Subcutaneous abdominal adipose tissue (tissue), 5 donors: Measurements from ENCODE around the gene ATXN7L1.

Source experiments
- H3K27ac ChIP-seq: one replicate; pipeline ENCODE4 v1.7.0; 2013; ENCODE audit warnings: low read depth, mild to moderate bottlenecking, inconsistent platforms, low read length, moderate library complexity
- H3K27me3 ChIP-seq, 5 donors: one replicate each; pipeline ENCODE4 v1.7.0; 2013; ENCODE audit warnings: low read length in 5 of 5, inconsistent platforms in 1 of 5; ENCODE audit not compliant: control insufficient read depth in 5 of 5, insufficient read depth in 4 of 5
- H3K36me3 ChIP-seq, 5 donors: one replicate each; pipeline ENCODE4 v1.7.0; 2013; ENCODE audit warnings: low read length in 5 of 5; ENCODE audit not compliant: control insufficient read depth in 5 of 5, insufficient read depth in 5 of 5
- H3K4me1 ChIP-seq, 5 donors: one replicate each; pipeline ENCODE4 v1.7.0; 2013; ENCODE audit warnings: low read length in 5 of 5, mild to moderate bottlenecking in 3 of 5, moderate library complexity in 1 of 5; ENCODE audit not compliant: control insufficient read depth in 5 of 5, insufficient read depth in 5 of 5
- H3K4me3 ChIP-seq, 5 donors: one replicate each; pipeline ENCODE4 v1.7.0; 2013; ENCODE audit warnings: low read length in 5 of 5, low read depth in 1 of 5
- H3K9ac ChIP-seq, 5 donors: one replicate each; pipeline ENCODE4 v1.7.0; 2013; ENCODE audit warnings: low read length in 5 of 5, mild to moderate bottlenecking in 4 of 5, moderate library complexity in 3 of 5
- H3K9me3 ChIP-seq, 5 donors: one replicate each; pipeline ENCODE4 v1.7.0; 2013; ENCODE audit warnings: low read length in 5 of 5; ENCODE audit not compliant: control insufficient read depth in 5 of 5
- donor health status: healthy.
- donor health status: healthy.
- donor health status: healthy.
- donor health status: healthy.
- donor health status: healthy.

The ATXN7L1 gene

GRCh38 chr7:105644937-105645336, 231.5 kb downstream of the ATXN7L1 start:
- H3K4me1 ChIP-seq, result peaks cover 0 to 10% (median 0%) of the 10 kb centered on the region in 5 donors

DNA sequence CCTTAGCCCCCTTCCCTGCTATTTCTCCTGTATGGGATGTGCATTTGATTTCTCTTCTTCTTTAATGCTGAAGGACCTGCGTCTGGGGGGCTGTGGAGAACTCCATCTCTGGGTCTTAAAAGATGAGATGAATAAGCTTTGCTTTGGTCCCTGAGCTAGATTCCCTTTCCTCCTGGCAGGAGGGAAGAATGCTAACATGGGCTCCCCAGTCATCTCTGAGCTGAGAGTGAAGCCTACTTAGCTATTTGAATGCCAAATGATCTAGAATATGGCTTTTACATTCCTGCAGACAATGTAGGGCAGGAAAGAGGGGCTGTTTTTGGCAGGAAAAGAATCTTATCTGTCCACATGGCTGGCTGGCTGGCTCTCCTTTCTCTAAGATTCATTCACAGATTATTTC, 232.5 kb downstream of the ATXN7L1 start:
- Histone ChIP-seq H3K9ac (no peak overlapping the region), H3K36me3 (peaks cover 0 to 47% (median 31%) of the 10 kb centered on the region in 5 donors), H3K27ac (no peak overlapping the region), H3K4me3 (no peak overlapping the region), H3K9me3 (no peaks in the 10 kb centered on the region), H3K27me3 (no peaks in the 10 kb centered on the region), H3K4me1 (peaks cover 0 to 8% (median 0%) of the 10 kb centered on the region in 5 donors)

More at GRCh38 chr7:105644937-105645336, 231.5 kb downstream of the ATXN7L1 start:
- peaks cover 0 to 39% (median 25%) of the 10 kb centered on the region in 5 donors for H3K36me3 ChIP-seq
- no peaks in the 10 kb centered on the region for H3K9me3 ChIP-seq
- H3K9ac ChIP-seq, result no peak overlapping the region
- no peak overlapping the region for H3K27ac ChIP-seq
- no peak overlapping the region for H3K4me3 ChIP-seq
- H3K27me3 ChIP-seq, result no peaks in the 10 kb centered on the region

GRCh38 chr7:105643384-105643783, 233.0 kb downstream of the ATXN7L1 start:
- H3K27ac ChIP-seq, result no peak overlapping the region
- H3K4me3 ChIP-seq, result no peak overlapping the region
- peaks cover 0 to 3% (median 0%) of the 10 kb centered on the region in 5 donors for H3K4me1 ChIP-seq
- no peaks in the 10 kb centered on the region for H3K27me3 ChIP-seq
- no peaks in the 10 kb centered on the region for H3K9me3 ChIP-seq
- H3K9ac ChIP-seq, result no peak overlapping the region
- peaks cover 0 to 52% (median 36%) of the 10 kb centered on the region in 5 donors for H3K36me3 ChIP-seq

GRCh38 chr7:105642264-105642663, 234.1 kb downstream of the ATXN7L1 start:
- Histone ChIP-seq H3K4me3 (no peak overlapping the region), H3K27me3 (no peaks in the 10 kb centered on the region), H3K9me3 (no peaks in the 10 kb centered on the region), H3K36me3 (peaks cover 4 to 63% (median 47%) of the 10 kb centered on the region in 5 donors), H3K27ac (no peak overlapping the region), H3K4me1 (no peaks in the 10 kb centered on the region), H3K9ac (no peak overlapping the region)

GRCh38 chr7:105640956-105641810, 235.2 kb downstream of the ATXN7L1 start:
- Histone ChIP-seq H3K4me1 (no peaks in the 10 kb centered on the region), H3K27ac (no peak overlapping the region), H3K9ac (no peak overlapping the region), H3K4me3 (no peak overlapping the region), H3K9me3 (no peaks in the 10 kb centered on the region), H3K36me3 (peaks cover 8 to 74% (median 56%) of the 10 kb centered on the region in 5 donors), H3K27me3 (no peaks in the 10 kb centered on the region)

- Histone ChIP-seq H3K4me1 (no peaks in the 10 kb centered on the region), H3K9me3 (no peaks in the 10 kb centered on the region), H3K27ac (no peak overlapping the region), H3K27me3 (no peaks in the 10 kb centered on the region), H3K36me3 (peaks cover 14 to 86% (median 65%) of the 10 kb centered on the region in 5 donors), H3K9ac (no peak overlapping the region), H3K4me3 (no peak overlapping the region)
These were observed 236.5 kb downstream of the ATXN7L1 start for GRCh38 chr7:105639667-105640493.

DNA sequence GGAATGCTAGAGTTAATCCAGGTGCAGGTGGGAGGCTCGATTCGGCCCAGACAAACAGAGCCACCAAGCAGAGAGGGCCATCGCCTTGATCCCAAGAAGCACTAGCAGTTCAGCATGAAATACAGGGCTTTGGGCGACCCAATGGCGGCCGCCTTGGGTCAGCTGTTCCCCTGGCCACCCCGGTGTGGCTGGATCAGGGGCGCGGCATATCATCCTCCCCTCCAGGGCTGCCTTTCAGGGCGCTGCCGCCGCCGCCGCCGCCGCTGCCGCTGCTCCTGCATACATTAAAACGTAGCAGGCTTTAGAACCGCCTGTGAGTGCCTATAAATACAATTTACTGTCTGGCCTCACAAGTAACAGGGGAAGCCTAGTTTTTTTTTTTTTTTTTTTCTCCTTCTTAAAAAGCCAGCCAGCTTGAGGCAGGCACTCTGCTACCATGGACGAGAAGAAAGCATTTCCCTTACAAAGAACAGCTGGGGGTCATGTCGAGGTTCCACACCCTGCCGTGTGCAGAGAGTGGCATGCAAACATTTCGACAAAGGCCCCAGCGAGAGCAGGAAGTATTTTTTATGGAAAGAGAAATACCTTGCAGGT, 237.4 kb downstream of the ATXN7L1 start:
- no peak overlapping the region for H3K9ac ChIP-seq
- H3K4me1 ChIP-seq, result no peaks in the 10 kb centered on the region
- peaks cover 14 to 87% (median 70%) of the 10 kb centered on the region in 5 donors for H3K36me3 ChIP-seq
- H3K9me3 ChIP-seq, result no peaks in the 10 kb centered on the region
- H3K27ac ChIP-seq, result no peak overlapping the region
- no peaks in the 10 kb centered on the region for H3K27me3 ChIP-seq
- H3K4me3 ChIP-seq, result no peak overlapping the region

DNA sequence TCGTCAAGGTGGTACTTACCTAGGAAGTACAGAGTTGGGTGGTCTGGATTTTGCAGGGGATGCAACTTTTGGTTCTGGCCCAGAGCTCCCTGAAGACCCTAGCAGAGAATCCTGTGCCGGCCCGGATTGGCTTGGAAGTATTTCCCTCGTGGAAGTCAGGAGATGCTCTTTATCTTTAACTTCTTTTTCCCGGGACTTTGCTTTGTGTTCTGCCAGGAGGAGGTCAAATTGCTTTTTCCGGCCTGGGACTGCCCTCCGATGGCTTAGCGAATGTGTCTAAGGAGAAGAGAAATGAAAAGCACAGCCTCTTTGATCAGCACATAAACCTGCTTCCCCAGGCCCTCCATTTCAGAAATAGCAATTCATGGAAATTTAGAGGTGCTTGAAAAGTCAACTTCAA, 238.1 kb downstream of the ATXN7L1 start:
- Histone ChIP-seq H3K9me3 (no peaks in the 10 kb centered on the region), H3K4me1 (no peaks in the 10 kb centered on the region), H3K36me3 (peaks cover 14 to 91% (median 71%) of the 10 kb centered on the region in 5 donors), H3K27ac (no peak overlapping the region), H3K4me3 (no peak overlapping the region), H3K9ac (no peak overlapping the region), H3K27me3 (no peaks in the 10 kb centered on the region)

- H3K4me1 ChIP-seq, result no peaks in the 10 kb centered on the region
- no peak overlapping the region for H3K27ac ChIP-seq
- H3K4me3 ChIP-seq, result no peak overlapping the region
- no peak overlapping the region for H3K9ac ChIP-seq
- no peaks in the 10 kb centered on the region for H3K27me3 ChIP-seq
- H3K9me3 ChIP-seq, result no peaks in the 10 kb centered on the region
- H3K36me3 ChIP-seq, result peaks cover 14 to 89% (median 68%) of the 10 kb centered on the region in 5 donors
These were observed 238.6 kb downstream of the ATXN7L1 start for GRCh38 chr7:105637755-105638154.
